HG03571 (cell line): ENCODE results near the gene DVL2.

Experiments used
- ATAC-seq: cut with Tn5 transposase; IDR thresholded peaks from one replicate; pipeline ENCODE4 v1.9.1; 2021; ENCODE audit not compliant: unreplicated experiment

DVL2 gene

DNA sequence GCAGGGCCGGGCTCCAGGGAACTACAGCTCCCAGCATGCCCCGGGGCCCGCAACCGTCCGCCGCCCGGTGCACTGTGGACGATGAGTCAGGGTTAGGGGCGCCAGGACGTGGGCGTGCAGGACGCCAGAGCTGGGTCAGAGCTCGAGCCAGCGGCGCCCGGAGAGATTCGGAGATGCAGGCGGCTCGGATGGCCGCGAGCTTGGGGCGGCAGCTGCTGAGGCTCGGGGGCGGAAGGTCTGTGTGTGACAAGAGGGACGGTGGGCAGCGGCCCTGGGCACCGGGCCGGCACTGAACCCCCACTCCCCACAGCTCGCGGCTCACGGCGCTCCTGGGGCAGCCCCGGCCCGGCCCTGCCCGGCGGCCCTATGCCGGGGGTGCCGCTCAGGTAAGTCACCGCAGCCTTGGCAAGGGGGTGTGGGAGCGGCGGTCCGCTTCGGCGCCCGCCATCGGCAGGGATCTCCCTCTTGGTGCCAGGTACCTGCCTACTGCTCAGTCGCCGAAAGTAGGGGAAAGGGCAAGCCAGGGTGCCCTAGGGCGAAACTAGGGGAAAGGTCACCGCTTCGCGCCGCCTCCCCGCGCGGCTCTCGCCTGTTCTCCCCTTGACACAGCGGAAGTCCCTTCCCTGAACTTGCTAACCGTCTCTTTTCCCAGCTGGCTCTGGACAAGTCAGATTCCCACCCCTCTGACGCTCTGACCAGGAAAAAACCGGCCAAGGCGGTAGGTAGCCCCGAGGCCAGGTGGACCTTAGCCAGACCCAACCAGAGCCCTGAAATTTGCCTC, 14.3 kb downstream of the DVL2 start, which contains the start of the genes ACADVL and DLG4:
ACADVL (plus strand) TSS at position 127 of the 781 bp plus-strand sequence; CDS start at position 174, 47 bp downstream.
DLG4 (minus strand) TSS at position 25 of the 781 bp plus-strand sequence.
- ATAC-seq: peak; percentile 44

DNA sequence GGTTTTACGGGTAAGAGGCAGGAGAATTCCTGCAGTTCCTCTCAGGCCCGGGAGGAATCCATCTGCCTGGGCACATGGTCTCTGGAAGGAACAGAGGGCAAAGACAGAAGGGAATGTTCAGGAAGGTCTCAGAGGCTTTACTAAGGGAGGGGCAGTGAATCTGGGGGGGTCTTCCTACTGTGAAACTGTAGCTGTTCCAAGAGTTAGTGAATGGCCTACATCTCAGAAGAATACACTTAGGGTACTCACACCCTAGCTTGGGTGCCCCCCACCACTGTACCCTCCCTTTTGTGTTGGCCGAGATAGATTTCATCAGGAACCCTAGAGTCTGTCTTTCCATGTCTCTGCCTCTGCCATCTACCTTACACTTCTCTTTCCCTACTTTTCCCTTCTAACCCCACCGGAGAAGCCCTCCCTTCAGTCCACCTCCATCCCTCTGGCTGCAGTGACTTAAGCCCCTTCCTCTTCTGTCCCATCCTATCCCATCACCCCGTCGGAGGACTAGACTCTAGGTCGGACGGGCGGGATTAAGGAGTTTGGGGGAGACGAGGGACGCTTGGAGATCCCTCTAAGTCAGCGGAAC, 15.0 kb downstream of the DVL2 start:
- no peak for ATAC-seq

DNA sequence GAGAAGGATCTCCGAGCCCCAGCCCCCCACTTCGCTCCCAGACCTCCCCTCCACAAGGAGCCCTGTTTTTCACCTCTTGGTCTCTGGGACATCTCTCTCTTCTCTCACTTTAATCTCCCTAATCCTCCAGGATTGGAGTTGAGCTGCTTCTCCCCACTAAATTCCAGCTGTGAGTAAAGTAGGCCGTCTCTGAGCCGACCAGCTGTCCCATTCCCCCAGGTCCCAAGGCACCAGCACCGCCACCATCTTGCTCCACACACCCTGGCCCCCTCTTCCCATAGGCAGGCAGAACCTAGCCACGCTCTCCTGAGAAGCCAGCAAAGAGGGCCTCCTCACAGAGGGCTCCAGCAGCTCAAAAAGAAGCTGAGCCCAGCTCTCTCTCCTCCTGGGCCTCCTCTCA, 15.6 kb downstream of the DVL2 start:
- ATAC-seq: no peak

DNA sequence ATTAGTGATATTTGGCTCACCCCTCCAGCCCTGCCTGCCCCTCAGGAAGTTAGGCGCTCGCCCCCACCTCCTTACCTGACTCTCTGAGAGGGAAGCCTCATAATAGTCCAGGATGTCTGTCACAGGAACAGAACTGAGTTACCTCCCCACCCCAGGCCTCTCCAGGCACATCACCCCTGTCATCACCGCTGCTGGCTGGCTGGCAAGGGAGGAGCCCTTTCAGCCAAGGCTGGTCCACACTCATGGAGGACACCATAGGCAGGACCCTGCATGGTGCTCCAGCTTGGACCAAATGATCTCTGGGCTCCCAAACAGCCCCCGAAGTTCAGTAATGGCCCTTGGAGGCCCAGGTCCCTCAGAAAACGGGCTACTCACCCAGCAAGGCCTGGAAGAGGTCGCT, 16.2 kb downstream of the DVL2 start:
- no peak for ATAC-seq

DNA sequence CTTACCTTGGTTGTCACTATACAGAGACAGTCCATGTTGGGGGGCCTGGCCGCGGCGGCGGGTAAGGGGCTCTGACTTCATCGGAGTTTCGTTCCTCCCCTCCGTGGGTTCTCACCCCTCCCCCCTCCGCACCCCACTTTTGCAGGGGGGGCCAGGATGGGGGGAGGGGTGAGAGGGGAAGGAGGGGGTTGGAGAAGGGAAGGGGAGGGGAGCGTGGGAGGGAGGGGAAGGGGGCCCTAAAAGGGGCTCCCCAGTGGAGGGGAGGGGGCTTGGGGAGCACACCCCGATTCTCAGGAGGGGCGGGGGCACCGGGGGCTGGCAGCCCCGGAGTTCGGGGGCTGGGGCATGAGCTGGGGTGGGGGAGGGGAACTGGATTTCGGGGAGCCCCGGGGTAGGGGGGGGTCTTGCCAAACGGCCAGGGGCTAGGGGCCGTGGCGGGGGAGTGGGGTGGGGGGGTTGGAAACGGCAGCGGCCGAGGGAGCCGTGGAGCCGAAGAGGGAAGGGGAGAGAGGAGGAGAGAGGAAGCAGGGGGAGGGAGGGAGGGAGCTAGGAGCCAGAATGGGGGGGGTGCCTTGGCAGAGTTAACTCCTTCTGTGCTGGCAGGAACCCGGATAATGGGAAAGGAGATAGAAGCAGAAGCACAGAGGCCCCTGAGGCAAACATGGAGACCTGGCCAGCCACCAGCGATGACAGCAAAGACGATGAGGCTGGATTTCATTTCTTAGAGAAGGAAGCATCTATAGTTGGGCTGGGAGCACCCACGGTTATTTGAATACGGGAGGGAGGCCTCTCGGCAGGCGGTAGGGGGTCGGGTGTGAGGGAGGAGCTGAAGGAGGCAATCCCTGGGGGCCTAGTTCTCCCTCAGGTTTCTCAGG, 17.0 kb downstream of the DVL2 start:
- ATAC-seq: no peak

DNA sequence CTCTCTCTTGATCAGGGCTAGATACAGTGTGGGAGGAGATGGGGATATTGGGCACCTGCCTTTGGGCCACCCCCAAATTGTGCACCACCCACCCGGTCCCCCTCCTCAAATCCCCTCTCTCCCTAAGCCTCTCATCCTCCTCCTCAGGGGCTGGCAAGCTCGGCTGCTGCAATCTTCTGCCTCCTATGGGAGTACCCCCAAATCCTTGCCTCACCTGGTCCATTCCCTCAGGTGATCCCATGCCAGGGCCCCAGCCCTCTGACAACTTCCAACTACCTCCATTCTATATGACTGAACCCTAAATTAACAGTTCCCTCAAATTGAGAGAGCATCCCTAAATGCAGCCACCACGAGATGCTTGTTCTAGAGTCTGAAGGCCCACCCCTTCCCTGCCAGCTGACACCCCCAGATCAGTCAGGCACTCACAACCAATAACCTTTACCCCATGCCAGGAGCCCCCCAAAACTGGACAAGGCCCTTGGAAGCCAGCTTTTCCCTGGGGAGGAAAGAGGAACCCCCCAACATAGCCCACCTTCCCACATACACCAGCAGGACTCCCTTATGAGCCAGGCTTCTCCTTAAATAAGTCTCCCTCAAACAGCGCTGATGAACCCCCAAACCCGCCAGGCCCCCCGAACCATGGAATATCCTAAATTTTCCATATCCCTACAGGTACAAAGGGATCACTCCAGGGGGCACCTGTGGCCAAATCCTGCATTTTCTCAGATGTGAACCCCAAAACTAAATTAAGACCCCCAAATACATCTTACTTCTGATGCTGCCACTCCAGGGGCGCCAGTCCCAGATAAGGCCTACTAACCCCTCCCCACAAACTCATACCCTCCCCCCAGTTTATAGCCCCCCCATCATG, 17.8 kb downstream of the DVL2 start:
- no peak for ATAC-seq

DNA sequence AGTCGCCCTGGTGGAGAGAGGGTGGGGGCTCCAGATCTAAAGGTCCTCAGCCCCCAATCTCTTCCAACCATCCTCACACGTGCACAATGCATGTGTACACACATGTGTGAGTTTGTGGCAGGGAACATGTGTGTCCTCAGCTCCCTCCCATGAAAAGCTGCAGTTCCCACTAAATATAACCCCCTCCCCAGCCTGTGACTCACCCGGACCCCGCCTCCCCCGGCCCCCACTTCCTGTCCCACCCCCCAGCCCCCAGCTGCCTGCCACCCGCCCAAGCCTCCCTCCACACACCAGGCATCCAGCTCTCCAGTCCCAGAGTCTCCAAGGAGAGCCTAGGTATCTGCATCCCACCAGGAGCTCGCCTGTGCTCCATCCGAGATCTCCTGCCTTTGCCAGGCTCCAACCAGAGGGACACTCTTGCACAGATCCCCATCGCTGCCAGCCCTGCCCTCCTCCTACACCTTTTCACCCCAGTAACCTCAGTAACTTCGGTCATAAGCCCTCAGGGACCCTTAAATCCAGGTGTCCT, 18.6 kb downstream of the DVL2 start:
- ATAC-seq: no peak

DNA sequence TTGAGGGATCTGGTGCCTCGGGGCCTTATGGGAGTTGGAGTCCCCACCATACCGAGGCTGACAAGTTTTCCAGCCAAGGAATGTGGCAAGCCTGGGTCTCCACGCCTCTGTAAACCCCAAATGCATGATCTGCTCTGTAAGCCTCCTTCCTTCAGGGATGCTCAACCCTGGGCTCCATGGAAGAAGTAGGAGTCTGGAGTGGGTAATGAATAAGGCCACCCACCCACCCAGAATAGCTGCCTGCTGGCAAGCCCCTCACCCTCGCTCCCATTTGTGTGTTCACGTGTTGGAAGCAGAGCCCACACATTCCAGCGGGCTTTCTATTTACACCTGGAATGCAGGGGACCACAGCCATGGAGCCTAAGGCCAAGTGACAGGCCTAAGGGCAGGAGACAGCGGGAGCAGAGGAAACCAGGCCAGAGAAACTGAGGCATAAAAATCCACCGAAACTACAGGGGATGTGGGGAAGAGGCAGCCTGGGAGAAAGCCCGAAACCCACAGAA, 19.1 kb downstream of the DVL2 start:
- no peak for ATAC-seq

DNA sequence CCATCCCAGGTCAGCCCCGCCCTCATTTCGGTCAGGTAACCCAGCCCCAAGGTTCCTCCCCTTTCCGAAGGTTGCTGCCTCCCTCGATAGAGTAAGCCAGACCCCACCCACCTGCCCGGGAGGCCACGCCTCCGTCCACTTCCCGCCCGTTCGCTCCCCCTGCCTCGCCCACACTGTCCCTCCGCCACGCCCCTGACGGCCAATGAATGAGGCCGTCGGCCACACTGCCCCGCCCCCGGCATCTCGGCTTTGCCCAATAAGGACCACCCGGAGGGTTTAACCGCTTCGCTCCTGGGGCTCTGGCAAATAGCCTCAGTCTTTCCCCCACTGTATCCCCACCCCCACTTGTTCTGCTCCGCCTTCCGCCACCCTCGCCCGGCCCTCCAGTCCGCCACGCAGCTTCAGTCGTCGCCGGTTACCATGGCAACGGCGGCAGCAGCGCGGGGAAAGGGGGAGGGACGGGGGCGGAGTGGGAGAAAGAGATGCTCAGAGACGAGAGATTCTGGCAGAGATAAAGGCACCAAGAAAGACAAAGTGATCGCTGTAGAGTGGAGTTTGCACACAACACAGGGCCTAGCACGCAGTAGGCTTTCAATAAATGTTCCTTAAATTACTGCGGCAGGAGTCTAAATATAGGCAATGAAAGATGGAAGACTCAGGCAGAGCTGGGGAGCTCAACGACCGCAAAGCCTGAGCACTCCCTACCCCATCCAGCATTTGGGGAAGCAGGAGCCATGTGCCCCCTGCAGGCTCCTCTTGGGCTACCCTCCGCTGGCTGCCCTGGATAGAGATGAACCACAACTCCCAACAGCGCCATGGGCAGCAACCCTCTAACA, 19.8 kb downstream of the DVL2 start:
- ATAC-seq: peak; percentile 70

DNA sequence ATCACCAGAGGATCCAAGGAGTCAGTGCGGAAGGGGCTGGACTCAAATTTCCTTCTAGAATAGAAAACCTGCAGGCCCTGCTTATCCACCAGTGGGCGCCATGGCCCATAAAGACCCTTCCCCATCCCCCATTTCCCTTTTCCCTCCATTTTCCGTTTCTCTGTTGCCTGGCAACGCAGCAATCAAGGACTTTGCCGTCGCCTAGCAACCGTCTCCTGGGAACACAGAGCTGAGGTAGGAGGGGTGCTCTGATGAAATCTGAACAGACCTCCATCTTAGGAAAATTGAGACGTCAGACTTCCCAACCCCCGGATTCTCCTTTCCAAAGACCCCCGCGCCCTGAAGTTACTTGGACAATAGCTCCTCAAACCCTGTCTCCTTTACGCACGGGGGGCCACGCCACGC, 20.4 kb downstream of the DVL2 start:
- no peak for ATAC-seq

DNA sequence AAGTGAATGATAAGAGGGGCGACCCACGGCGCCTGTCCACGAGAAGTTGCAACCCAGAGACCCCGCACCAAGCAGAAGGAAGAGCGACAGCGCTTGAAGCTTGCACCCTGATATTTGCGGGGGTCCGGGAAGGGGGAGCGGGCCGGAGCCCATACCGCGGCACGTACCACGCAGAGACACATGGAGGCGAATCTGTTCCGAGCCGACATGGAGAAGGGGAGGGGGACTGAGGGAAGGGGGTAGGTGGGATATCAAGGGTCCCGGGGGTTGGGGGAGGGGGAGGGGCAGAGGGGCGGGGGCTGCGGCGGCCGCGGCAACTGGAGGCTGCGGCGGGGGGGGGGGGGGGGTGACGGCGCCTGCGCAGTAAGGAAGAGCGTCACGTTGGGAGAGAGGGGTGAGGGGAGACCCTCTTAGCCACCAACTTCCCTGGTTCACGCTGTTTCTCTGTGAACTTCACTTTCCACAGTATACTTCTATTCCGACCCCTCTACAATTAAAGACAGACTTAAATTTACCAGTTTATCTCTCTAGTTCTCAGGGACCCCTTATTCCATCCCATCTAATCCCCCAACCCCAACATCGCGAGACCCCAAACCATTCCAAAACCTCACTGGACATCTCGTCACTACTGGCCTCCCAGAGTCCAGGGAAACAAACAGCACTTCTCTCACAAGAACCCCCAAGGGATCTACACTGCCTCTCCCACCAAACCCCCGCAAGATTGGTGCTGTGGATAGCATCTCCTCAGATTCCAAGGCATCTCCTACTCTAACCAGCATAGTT, 22.6 kb downstream of the DVL2 start:
- ATAC-seq: no peak

DNA sequence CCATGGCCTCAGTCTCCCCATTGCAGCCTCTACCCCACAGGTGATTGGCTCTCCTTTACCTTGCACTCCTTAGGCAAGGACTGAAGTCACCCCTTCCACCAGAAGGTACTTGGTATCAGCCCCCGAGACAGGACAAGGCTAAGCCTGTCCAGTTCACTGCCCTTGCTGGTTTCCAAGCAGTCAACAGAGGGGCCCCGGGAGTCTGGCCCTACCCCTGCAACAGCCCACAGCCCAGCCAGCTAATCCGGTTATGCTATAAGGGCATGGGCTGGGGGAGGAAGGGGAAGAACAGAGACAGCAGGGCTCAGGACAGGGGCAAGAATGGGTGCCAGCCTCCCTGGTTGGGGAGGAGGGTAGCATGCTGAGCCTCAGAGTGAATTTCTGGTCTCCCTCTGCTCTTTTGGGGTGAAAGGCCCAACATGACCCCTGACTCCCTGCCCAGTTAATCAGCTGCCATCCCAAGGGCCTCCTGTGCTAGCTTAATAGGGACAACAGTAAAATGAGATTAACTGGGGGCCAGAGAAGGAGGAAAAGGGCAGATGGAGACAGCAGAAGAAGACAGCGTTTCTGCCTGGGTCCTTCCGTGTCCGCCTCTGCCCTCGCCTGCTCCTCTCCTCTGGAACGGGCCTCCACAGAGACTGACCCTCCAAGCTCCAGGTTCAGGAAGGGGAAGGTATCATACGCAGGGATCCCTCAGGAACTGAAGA, 25.4 kb downstream of the DVL2 start:
- no peak for ATAC-seq

DNA sequence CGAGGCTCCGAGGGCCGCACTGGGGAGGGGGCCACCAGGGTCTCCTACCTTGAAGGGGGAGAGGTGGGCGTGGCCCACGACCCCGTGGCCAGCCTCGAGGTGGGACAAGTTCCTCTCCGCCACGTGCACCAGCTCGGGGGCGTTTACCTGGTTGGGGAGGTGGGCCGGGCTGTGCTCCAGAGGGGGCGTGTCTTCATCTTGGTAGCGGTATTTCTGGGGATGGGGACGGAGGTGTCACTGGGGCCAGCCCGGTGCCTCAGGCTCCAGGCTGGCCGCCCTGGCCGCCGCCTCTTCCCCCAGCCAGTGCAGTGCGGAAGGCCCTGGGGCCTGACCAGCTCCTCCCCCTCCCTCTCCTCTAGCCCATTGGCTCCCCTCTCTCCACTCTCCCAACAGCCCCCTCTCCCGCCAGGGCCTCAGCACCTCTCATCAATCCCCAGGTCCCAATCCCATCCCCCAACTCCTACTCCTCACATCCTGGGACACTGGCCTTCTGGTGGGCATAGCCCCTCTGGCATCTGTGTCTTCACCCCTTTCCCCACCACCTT, 26.2 kb downstream of the DVL2 start:
- ATAC-seq: no peak

DNA sequence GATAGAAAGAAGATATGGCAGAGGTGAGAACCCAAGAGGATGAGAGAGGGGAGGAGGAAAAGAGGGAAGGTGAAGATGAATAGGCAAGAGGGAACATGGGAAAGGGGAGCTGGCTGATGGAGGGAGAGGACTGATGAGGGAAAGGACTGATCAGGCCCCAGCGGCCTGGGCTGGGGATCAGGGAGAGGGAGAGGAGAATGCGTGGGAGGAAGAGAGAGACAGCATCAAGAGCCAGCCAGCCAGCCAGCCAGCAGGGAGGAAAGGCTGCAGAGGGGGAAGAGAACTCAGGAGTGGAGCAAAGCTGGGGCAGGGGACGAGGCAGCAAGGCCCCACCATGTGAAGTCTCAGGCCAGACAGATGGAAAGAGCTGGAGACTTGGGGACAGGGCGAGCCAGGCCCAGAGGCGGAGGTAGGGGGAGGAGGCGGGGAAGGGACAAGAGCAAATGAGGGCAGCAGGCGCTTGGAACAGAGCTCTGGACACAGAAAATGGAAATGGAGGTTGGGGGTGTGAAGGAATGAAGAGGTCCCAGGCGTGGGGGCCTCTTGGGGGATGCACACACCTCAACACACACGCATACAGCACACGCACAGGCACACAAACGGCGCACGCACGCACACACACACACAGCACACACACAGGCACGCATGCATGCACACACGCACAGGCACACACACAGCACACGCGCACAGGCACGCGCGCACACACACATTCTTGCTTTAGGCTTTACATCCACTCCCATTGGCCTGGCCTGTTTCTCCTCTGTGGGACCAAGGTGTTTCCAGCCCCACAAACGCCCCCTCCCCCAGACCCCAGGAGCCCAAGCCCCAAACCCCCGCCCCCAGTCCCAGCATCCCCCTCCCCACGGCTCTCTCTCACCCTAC, 27.0 kb downstream of the DVL2 start:
- ATAC-seq: no peak

DNA sequence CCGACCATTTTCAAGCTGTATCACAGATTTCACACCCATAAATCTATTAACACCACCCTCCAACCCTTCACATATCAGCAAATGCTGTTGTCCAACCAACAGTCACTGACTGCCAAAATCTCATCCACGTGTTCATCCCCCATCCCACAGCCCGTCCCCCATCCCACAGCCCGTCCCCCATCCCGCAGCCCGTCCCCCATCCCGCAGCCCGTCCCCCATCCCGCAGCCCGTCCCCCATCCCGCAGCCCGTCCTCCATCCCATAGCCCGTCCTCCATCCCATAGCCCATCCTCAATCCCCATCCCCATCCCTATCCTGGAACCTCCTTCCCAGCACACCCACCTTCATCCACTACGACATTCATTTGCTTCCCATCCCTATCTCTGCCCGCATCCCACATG, 28.8 kb downstream of the DVL2 start:
- ATAC-seq: no peak

DNA sequence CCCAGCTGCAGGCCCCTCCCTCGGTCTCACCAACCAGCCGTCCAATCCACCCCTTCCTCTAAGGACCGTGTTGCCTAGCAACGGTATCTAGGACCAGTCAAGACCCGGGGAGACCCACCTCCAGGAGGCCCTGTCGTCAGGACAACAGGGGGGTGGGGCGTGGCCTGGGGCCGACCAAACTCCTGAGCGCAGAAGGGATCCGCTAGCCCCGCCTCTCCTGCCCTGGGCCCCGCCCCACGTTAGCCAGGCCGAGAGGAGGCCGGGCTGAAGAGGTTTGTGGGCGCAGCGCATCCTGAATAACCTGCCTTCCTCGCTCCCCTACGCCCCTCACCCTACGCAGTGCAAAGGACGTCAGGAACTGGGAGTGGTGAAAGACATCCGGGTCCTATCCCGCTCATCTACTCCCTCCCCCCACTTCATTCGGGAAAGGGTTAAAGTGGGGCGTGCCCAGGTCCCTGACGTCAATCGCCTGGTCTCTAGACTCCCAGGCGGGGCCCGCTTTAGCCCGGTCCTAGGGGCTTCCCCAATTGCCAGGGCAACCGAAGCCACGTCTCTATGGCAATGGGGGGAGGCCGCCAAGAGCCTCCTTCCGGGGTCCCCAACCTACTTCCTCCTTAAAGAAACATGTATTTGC, 29.4 kb downstream of the DVL2 start:
- peak; percentile 82 for ATAC-seq
